Epidermal melanocyte (primary cell): Measurements from ENCODE around the gene LSM12.

Experiments
- DNase-seq: peaks from one replicate; pipeline ENCODE4 v3.0.0; 2011; ENCODE audit warnings: low spot score; ENCODE audit not compliant: insufficient read length

LSM12 gene

GRCh38 chr17:44095647-44096496 is 29.4 kb upstream of the LSM12 start:
- DNase-seq = peak; percentile 76

GRCh38 chr17:44095388-44095646 is 28.8 kb upstream of the LSM12 start:
- no peak for DNase-seq

- no peak for DNase-seq
Measured at GRCh38 chr17:44094701-44095387, 28.4 kb upstream of the LSM12 start.

- DNase-seq = no peak
Measured at GRCh38 chr17:44093231-44093900, 26.9 kb upstream of the LSM12 start.

GRCh38 chr17:44092051-44092450 is 25.6 kb upstream of the LSM12 start:
- DNase-seq = no peak

GRCh38 chr17:44091200-44091997 is 24.9 kb upstream of the LSM12 start:
- no peak for DNase-seq

- DNase-seq = no peak
Measured at GRCh38 chr17:44088254-44088653, 21.8 kb upstream of the LSM12 start.

GRCh38 chr17:44087319-44087718 is 20.8 kb upstream of the LSM12 start:
- no peak for DNase-seq

- peak; percentile 74 for DNase-seq
Measured at GRCh38 chr17:44086364-44087311, 20.2 kb upstream of the LSM12 start.

GRCh38 chr17:44085908-44086307 is 19.4 kb upstream of the LSM12 start:
- DNase-seq = no peak

- no peak for DNase-seq
Measured at GRCh38 chr17:44084921-44085320, 18.4 kb upstream of the LSM12 start.

- DNase-seq = no peak
Measured at GRCh38 chr17:44084131-44084538, 17.7 kb upstream of the LSM12 start.

- no peak for DNase-seq
Measured at GRCh38 chr17:44083250-44083849, 16.9 kb upstream of the LSM12 start.

- DNase-seq = no peak
Measured at GRCh38 chr17:44082256-44082927, 15.9 kb upstream of the LSM12 start.

- DNase-seq = no peak
Measured at GRCh38 chr17:44081681-44082080, 15.2 kb upstream of the LSM12 start.

- DNase-seq = no peak
Measured at GRCh38 chr17:44079877-44080821, 13.7 kb upstream of the LSM12 start.

- no peak for DNase-seq
Measured at GRCh38 chr17:44078412-44078811, 11.9 kb upstream of the LSM12 start.

GRCh38 chr17:44077595-44077909 is 11.1 kb upstream of the LSM12 start:
- no peak for DNase-seq
